Small intestine (tissue), 7 donors: Measurements from ENCODE around the gene CDC42BPB. TPM values are rescaled to one million over a fixed set of nuclear protein-coding genes. Genes with fewer than 3 reads are reported as not detected.

Experiments used
- DNase-seq, 2 donors: peaks; one replicate each; pipeline versions ENCODE4 v3.0.0 to v3.0.0-alpha.2; 2013
- FAIRE-seq: peaks from 2 replicates; lab custom pipeline; 2012; peaks lifted over from hg19 to GRCh38; lab: Jason Lieb, UNC
- H3K27ac ChIP-seq, 3 donors: one replicate each; pipeline ENCODE4 v1.5.1; 2013; ENCODE audit warnings: low read length in 2 of 3, mild to moderate bottlenecking in 2 of 3, control low read depth in 1 of 3, inconsistent platforms in 1 of 3, low read depth in 1 of 3, moderate library complexity in 1 of 3
- H3K27me3 ChIP-seq, 3 donors: one replicate each; pipeline ENCODE4 v1.6.1; 2013; ENCODE audit warnings: low read length in 3 of 3, inconsistent platforms in 1 of 3; ENCODE audit not compliant: control insufficient read depth in 3 of 3, insufficient read depth in 3 of 3
- H3K36me3 ChIP-seq, 3 donors: one replicate each; pipeline ENCODE4 v1.6.1; 2013; ENCODE audit warnings: low read length in 3 of 3, inconsistent platforms in 1 of 3, low read depth in 1 of 3, mild to moderate bottlenecking in 1 of 3, moderate library complexity in 1 of 3; ENCODE audit not compliant: control insufficient read depth in 3 of 3, insufficient read depth in 2 of 3
- H3K4me1 ChIP-seq, 3 donors: one replicate each; pipeline ENCODE4 v1.6.1; 2013; ENCODE audit warnings: low read length in 2 of 3, inconsistent platforms in 1 of 3, low read depth in 1 of 3, mild to moderate bottlenecking in 1 of 3, moderate library complexity in 1 of 3; ENCODE audit not compliant: control insufficient read depth in 3 of 3, insufficient read depth in 2 of 3
- H3K4me3 ChIP-seq, 3 donors: one replicate each; pipeline ENCODE4 v1.5.1; 2013; ENCODE audit warnings: low read length in 3 of 3, control low read depth in 1 of 3, inconsistent platforms in 1 of 3, low read depth in 1 of 3, mild to moderate bottlenecking in 1 of 3, moderate library complexity in 1 of 3
- H3K9me3 ChIP-seq, 2 donors: one replicate each; pipeline ENCODE4 v1.6.1; 2013; ENCODE audit warnings: low read depth in 1 of 2, low read length in 1 of 2; ENCODE audit not compliant: control insufficient read depth in 2 of 2, insufficient read depth in 1 of 2
- WGBS, 3 donors: extraction: QIAGEN DNeasy Blood & Tissue Kit; methylation state at CpG; one replicate each; pipeline ENCODE4 v1.1.7; 2013; 5-methylcytosine and 5-hydroxymethylcytosine counted together
- polyA plus RNA-seq, 4 donors: library from polyadenylated mRNA; stranded (reverse) in 3 of 4; unstranded in 1 of 4; fragments of 200-250 nt in 3 of 4; fragments of 120-200 nt in 1 of 4; gene quantifications; one replicate each; pipeline versions ENCODE4 v1.2.1 to v1.2.3, GENCODE V29; 2013
- donor health status: healthy with polysubstance abuse.
- donor health status: control.
- donor health status: control.
- donor health status: Bipolar disorder and iron deficiency.
- donor health status: healthy.

CDC42BPB gene
- polyA plus RNA-seq, 4 donors, result 29.2 to 69.4 (median 39.5) TPM

DNA sequence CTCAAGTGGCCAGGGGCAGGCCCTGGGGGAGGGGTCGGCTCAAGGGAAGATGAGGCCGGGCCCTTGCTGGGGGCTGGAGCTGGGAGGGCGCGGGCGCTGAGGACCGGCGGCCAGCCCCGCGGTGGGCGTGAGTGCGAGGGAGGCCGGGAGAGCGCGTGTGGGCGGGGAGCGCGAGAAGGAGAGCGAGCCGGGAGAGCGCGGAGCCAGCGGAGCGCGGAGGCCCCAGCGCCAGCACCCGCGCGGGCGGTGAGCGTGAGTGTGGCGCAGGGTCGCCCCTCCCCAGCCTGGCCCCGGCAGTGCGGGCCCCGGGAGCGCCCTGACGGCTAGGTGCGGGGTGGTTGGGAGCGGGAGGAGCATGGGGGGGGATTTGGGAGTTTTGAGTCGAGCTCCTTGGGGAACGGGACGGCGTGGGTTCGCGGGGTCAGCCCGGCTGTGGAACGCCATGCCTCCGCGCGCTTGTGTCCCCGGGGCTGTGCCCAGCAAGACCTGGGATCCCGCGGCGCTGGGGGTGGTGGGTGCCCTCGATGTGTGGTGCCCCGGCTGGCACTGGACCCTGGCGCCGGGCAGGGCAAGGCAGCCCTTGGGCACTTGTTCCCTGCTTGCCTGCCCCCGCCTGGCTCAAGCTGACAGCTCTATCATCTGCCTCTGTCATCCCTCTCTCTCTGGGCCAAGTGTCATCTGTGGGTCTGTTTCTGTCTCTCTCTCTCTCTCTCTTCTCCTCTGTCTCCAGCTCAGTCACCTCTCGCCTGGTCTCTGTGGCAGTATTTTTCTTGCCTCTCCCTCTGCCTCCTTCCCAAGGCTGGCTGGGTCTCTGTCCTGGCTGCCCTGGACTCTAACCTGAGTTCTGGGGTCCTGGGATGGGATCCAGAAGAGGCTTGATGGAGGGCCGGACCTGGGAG, 26.9 kb upstream of the CDC42BPB start, which contains the start of gene LBHD2:
Gene LBHD2, plus strand, starts transcription at position 190 of the 899 bp plus-strand sequence. CDS start 1,803 bp downstream, outside the sequence.
- 14 to 18% (median 16%) methylated on average over 37 to 61 of the region's 61 CpGs for WGBS, 3 donors

GRCh38 chr14:103081951-103082350, 24.6 kb upstream of the CDC42BPB start:
- Histone ChIP-seq H3K4me1 (no peaks in the 10 kb centered on the region), H3K27ac (no peak overlapping the region), H3K9me3 (peaks cover 0 to 8% of the 10 kb centered on the region in 2 donors), H3K27me3 (peaks cover 3 to 31% (median 4%) of the 10 kb centered on the region in 3 donors), H3K4me3 (no peak overlapping the region), H3K36me3 (no peaks in the 10 kb centered on the region)
- DNase-seq, result no peak
- FAIRE-seq, result no peak
- 93 to 100% (median 97%) methylated on average over 2 of the region's 2 CpGs for WGBS, 3 donors

More for the DNA sequence above, 26.9 kb upstream of the CDC42BPB start, which contains the start of gene LBHD2:
- Histone ChIP-seq H3K36me3 (no peaks in the 10 kb centered on the region), H3K4me3 (no peak within 1 kb of the TSS), H3K9me3 (peaks cover 0 to 3% of the 10 kb centered on the region in 2 donors), H3K27me3 (peaks cover 3 to 33% (median 4%) of the 10 kb centered on the region in 3 donors), H3K27ac (no peak within 1 kb of the TSS), H3K4me1 (no peaks in the 10 kb centered on the region)
- no peak for FAIRE-seq
- DNase-seq, result peak in 1 of 2 donors; percentile 36

DNA sequence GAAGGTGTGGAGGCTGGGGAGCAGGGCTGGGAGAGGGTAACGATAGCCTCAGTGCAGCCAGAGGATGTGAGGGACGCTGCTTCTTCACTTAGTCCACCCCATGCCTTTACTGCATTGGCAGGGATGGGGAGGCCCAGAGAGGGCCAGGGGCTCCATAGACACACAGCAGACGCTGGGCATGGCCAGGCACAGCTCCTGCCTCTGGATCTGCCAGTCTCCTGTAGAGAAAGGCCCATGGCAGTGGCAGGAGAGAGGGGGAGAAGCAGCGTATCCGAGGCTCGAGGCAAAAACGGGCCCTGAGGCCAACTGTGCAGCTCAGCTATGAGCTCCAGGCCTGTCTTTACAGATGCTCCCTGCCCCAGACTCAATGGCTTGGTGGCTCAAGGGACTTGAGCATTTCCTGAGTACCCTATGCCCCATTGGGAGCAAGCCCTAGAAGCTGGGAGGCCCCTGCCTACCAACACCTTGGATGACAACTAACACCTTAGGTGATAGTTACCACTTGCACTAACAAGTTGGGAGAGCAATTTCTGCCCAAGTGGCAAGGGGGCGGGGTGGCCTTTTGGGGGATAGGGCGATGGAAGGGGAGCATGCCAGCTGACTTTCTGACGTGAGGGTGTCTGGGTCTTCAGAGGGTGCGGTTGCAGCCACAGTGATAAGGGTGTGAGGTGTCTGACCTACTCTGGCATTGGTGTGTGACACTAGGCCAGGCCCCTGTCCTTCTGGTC, 21.7 kb upstream of the CDC42BPB start:
- Histone ChIP-seq H3K27me3 (peaks cover 2 to 13% (median 2%) of the 10 kb centered on the region in 3 donors), H3K27ac (no peak overlapping the region), H3K4me3 (no peak overlapping the region), H3K9me3 (peaks cover 0 to 5% of the 10 kb centered on the region in 2 donors), H3K36me3 (no peaks in the 10 kb centered on the region), H3K4me1 (peaks cover 0 to 9% (median 0%) of the 10 kb centered on the region in 3 donors)
- WGBS, 3 donors, result 73 to 82% (median 74%) methylated on average over 10 to 11 of the region's 11 CpGs
- DNase-seq (no peak), FAIRE-seq (no peak)

DNA sequence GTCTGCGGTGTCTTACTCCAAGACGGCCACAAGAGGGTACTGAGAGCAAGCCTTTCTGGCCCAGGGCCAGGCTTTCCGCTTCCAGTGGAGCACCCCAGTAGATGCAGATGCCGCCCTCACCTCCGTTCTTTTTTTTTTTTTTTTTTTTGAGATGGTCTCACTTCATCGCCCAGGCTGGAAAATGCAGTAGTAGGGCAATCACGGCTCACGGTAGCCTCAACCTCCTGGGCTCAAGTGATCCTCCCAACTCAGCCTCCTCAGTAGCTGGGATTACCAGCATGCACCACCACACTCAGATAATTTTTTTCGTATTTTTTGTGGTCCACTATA, 21.0 kb upstream of the CDC42BPB start:
- peak; percentile 87 for DNase-seq
- no peaks in the 10 kb centered on the region for H3K36me3 ChIP-seq
- no peak overlapping the region for H3K27ac ChIP-seq
- no peak overlapping the region for H3K4me3 ChIP-seq
- peaks cover 0 to 5% of the 10 kb centered on the region in 2 donors for H3K9me3 ChIP-seq
- peaks cover 0 to 8% (median 2%) of the 10 kb centered on the region in 3 donors for H3K27me3 ChIP-seq
- H3K4me1 ChIP-seq, result peaks cover 0 to 15% (median 0%) of the 10 kb centered on the region in 3 donors
- 4 to 12% (median 7%) methylated on average over 8 to 9 of the region's 9 CpGs for WGBS, 3 donors
- FAIRE-seq, result no peak

GRCh38 chr14:103074729-103075367, 17.5 kb upstream of the CDC42BPB start:
- peak in 1 of 2 donors; percentile 71 for DNase-seq
- 12 to 21% (median 20%) methylated on average over 18 to 21 of the region's 21 CpGs for WGBS, 3 donors
- no peaks in the 10 kb centered on the region for H3K36me3 ChIP-seq
- no peak for FAIRE-seq
- peaks cover 0 to 33% (median 0%) of the 10 kb centered on the region in 3 donors for H3K4me1 ChIP-seq
- H3K9me3 ChIP-seq, result peaks cover 0 to 5% of the 10 kb centered on the region in 2 donors
- H3K4me3 ChIP-seq, result peak overlapping the region in 2 of 3 donors; percentile 29 to 46
- no peaks in the 10 kb centered on the region for H3K27me3 ChIP-seq
- peak overlapping the region in 1 of 3 donors; percentile 7 for H3K27ac ChIP-seq

GRCh38 chr14:103073876-103074728, 16.8 kb upstream of the CDC42BPB start:
- peak in 1 of 2 donors; percentile 41 for DNase-seq
- H3K4me3 ChIP-seq, result no peak overlapping the region
- no peaks in the 10 kb centered on the region for H3K27me3 ChIP-seq
- peaks cover 0 to 33% (median 0%) of the 10 kb centered on the region in 3 donors for H3K4me1 ChIP-seq
- H3K27ac ChIP-seq, result peak overlapping the region in 2 of 3 donors; percentile 7 to 44
- FAIRE-seq, result no peak
- H3K36me3 ChIP-seq, result no peaks in the 10 kb centered on the region
- 73 to 80% (median 75%) methylated on average over 20 to 21 of the region's 21 CpGs for WGBS, 3 donors
- H3K9me3 ChIP-seq, result peaks cover 0 to 5% of the 10 kb centered on the region in 2 donors

GRCh38 chr14:103073367-103073875, 16.1 kb upstream of the CDC42BPB start:
- Histone ChIP-seq H3K4me3 (no peak overlapping the region), H3K36me3 (no peaks in the 10 kb centered on the region), H3K9me3 (peaks cover 0 to 5% of the 10 kb centered on the region in 2 donors), H3K27me3 (no peaks in the 10 kb centered on the region), H3K27ac (peak overlapping the region in 1 of 3 donors; percentile 44), H3K4me1 (peaks cover 0 to 35% (median 0%) of the 10 kb centered on the region in 3 donors)
- DNase-seq, result no peak
- WGBS, 3 donors, result 56 to 80% (median 75%) methylated on average over 14 of the region's 14 CpGs
- FAIRE-seq, result no peak
